Measurements from ENCODE around the gene LMOD3.

Gene LMOD3

GRCh38 chr3:69143612-69144011, 21.2 kb upstream of the LMOD3 start:
- DNase-seq (ENCODE audit: low read depth): peak; percentile 81

DNA sequence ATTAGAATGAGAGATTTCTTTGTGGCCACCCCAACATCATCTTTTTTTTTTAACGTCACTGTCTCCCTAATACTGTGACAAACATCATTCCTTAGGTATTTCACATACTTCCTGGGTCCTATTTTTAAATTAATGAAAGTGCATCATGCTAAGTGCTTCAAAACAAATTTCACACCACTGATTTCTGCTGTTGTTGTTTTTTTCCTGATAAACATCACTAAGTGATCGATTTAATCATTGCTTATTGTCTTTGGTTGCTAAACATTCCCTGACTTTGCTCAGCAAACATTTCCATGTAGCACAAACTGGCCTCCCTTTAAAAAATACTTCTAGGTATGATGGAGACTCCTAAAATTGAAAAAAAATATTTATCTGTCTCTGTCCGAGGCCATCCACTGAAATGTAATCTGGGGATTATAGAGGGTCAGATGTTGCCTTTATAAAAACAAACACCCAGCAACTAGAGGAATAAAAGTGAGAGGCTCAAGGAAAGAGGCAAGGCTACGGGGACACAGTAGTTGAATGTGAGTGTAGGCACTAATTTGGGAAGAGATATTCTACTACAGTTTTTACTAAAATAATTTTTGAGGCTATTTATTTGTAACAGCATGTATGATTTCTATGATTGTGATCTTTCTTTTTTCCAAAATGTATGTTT, 20.5 kb upstream of the LMOD3 start:
- TF ChIP-seq, protein P1, sequence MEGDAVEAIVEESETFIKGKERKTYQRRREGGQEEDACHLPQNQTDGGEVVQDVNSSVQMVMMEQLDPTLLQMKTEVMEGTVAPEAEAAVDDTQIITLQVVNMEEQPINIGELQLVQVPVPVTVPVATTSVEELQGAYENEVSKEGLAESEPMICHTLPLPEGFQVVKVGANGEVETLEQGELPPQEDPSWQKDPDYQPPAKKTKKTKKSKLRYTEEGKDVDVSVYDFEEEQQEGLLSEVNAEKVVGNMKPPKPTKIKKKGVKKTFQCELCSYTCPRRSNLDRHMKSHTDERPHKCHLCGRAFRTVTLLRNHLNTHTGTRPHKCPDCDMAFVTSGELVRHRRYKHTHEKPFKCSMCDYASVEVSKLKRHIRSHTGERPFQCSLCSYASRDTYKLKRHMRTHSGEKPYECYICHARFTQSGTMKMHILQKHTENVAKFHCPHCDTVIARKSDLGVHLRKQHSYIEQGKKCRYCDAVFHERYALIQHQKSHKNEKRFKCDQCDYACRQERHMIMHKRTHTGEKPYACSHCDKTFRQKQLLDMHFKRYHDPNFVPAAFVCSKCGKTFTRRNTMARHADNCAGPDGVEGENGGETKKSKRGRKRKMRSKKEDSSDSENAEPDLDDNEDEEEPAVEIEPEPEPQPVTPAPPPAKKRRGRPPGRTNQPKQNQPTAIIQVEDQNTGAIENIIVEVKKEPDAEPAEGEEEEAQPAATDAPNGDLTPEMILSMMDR (IDR thresholded peaks at IDR 0.05; ENCODE audit: control insufficient read depth, extremely low read depth, insufficient read depth): no peak
- H3K4me3 ChIP-seq (ENCODE audit: low read depth, low read length): no peak overlapping the region
- no peak for DNase-seq (ENCODE audit: low read depth)

More at GRCh38 chr3:69143612-69144011, 21.2 kb upstream of the LMOD3 start:
- TF ChIP-seq, protein P1 (IDR thresholded peaks at IDR 0.05; ENCODE audit: control insufficient read depth, extremely low read depth, insufficient read depth): no peak
- no peak overlapping the region for H3K4me3 ChIP-seq (ENCODE audit: low read depth, low read length)

DNA sequence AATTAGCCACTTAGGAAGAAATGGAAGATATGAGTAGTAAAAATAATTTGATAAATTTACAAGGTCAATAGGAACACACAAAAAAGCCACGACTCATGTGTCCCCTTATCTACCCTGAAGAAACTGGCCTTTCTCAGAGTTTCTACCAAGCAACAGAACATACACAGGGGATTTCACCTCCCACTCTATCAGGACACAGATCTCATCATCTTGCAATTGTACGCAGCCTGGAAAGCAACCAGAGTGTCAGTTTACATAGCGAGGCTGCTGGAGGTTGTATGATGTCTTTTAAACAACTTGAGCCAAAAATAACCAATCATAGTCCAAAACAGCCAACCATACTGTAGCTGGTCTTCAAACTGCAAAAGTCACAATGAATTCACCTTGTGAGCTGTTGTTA, 19.7 kb upstream of the LMOD3 start:
- DNase-seq (ENCODE audit: low read depth): peak; percentile 38
- no peak overlapping the region for H3K4me3 ChIP-seq (ENCODE audit: low read depth, low read length)
- TF ChIP-seq, protein P1 (IDR thresholded peaks at IDR 0.05; ENCODE audit: control insufficient read depth, extremely low read depth, insufficient read depth): no peak

DNA sequence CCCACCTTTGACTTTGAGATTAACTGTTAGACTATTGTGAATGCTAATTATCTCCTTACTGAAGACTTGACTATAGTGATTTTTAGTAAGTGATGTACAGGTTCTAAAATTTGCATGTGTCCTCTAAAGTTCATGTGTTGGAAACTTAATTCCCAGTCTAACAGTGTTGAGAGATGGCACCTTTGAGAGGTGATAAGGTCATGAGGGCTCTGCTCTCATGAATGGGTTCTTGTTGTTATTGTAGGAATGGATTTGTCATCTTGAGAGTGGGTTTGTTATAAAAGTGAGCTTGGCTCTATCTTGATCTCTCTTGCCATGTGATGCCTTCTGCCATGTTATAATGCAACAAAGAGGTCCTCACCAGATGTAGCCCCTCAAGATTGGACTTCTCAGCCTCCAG, 18.9 kb upstream of the LMOD3 start:
- TF ChIP-seq, protein P1 (IDR thresholded peaks at IDR 0.05; ENCODE audit: control insufficient read depth, extremely low read depth, insufficient read depth): no peak
- DNase-seq (ENCODE audit: low read depth): no peak
- no peak overlapping the region for H3K4me3 ChIP-seq (ENCODE audit: low read depth, low read length)

DNA sequence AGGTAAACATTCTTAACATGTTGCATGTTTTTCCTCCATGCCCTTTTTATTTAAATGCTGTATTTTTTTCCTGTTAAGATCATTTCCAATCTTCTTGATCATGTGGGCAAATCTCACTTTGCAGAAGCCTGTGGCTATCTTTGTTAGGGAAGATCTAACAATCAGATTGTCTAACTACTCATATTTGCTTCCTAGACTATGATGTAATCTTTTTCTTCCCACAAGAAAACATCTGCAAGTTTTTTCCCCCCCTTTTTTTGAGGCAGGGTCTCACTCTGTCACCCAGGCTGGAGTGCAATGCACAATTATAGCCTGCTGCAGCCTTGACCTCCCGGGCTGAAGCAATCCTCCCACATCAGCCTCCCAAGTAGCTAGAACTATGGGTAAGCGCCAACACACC, 15.0 kb upstream of the LMOD3 start:
- H3K4me3 ChIP-seq (ENCODE audit: low read depth, low read length): no peak overlapping the region
- TF ChIP-seq, protein P1 (IDR thresholded peaks at IDR 0.05; ENCODE audit: control insufficient read depth, extremely low read depth, insufficient read depth): no peak
- DNase-seq (ENCODE audit: low read depth): no peak

DNA sequence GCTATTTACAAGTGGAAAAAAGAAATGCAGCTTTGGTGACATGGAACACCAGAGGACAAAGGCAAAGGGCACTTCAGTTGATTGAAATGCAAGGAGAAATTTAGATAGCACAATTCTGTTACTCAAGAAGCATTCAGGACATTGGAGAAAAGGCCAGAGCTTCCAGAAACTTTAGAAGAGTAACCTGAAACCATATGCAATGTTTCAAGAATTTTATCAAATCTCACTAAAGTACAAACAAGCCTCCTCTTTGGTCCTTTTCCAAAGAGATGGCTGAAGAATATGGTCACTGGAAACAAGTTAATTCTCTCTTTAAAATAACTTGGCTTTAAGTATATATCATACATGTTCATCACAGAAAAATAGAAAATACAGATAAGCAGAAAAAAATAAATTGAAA, 14.6 kb upstream of the LMOD3 start:
- no peak overlapping the region for H3K4me3 ChIP-seq (ENCODE audit: low read depth, low read length)
- TF ChIP-seq, protein P1 (IDR thresholded peaks at IDR 0.05; ENCODE audit: control insufficient read depth, extremely low read depth, insufficient read depth): no peak
- no peak for DNase-seq (ENCODE audit: low read depth)

DNA sequence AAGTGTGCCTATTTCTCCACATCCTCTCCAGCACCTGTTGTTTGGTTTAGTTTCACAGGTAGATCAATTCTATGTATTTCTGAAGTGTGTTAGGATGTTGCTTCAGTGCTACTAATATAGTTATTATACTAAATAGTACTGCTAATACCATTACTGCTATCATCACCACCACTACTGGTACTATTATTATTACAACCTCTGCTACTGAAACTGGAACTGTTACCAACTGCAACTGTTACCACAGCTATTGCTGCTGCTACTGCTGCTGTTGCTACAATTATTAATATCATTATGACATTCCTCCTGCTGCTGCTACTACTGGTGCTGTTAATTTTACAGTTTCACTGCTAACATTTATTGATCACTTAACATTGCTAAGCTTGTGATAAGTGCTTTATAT, 8.3 kb upstream of the LMOD3 start:
- no peak for DNase-seq (ENCODE audit: low read depth)
- no peak overlapping the region for H3K4me3 ChIP-seq (ENCODE audit: low read depth, low read length)
- TF ChIP-seq, protein P1 (IDR thresholded peaks at IDR 0.05; ENCODE audit: control insufficient read depth, extremely low read depth, insufficient read depth): no peak
